WTC11 (cell line): ENCODE data around the gene GGTLC1. TPM values are rescaled to one million over a fixed set of nuclear protein-coding genes. Genes with fewer than 3 reads are reported as not detected.

Experiments used
- ATAC-seq: fragments of 200-7000 bp; cut with Tn5 transposase; 2 replicates; pipeline ENCODE4 v1.10.0; 2021; ENCODE audit warnings: mild to moderate bottlenecking, moderate library complexity
- CTCF ChIA-PET: fragments of 300-600 bp; sonication (Branson Sonifier 250); formaldehyde crosslinking; loops from one replicate; lab custom pipeline; 2021; ENCODE audit warnings: antibody characterized with exemption; lab: Charles Lee
- POLR2A ChIA-PET: fragments of 350-600 bp; sonication (Branson Sonifier 250); formaldehyde crosslinking; loops from one replicate; lab custom pipeline; 2021; ENCODE audit warnings: antibody characterized with exemption; lab: Charles Lee
- DNase-seq: peaks from one replicate; pipeline ENCODE4 v3.0.0; 2021; ENCODE audit warnings: low spot score
- H3K27ac Mint-ChIP-seq: 2 replicates; pipeline ENCODE4 v1.8.0; 2021; ENCODE audit warnings: mixed read lengths
- H3K27me3 Mint-ChIP-seq: 2 replicates; pipeline ENCODE4 v1.8.0; 2021; ENCODE audit warnings: low read depth, mild to moderate bottlenecking, moderate library complexity, mixed read lengths
- H3K36me3 Mint-ChIP-seq: 2 replicates; pipeline ENCODE4 v1.8.0; 2021; ENCODE audit warnings: mixed read lengths
- H3K4me1 Mint-ChIP-seq: 2 replicates; pipeline ENCODE4 v1.8.0; 2022; ENCODE audit warnings: mixed read lengths
- H3K4me3 Mint-ChIP-seq: 2 replicates; pipeline ENCODE4 v1.8.0; 2021; ENCODE audit warnings: mild to moderate bottlenecking, moderate library complexity, mixed read lengths
- H3K9me3 Mint-ChIP-seq: 2 replicates; pipeline ENCODE4 v1.8.0; 2021; ENCODE audit warnings: mixed read lengths
- AFF4 ChIP-seq: sonication (generic); formaldehyde crosslinking; IDR thresholded peaks from 2 replicates; pipeline ENCODE4 v1.8.1; 2023; ENCODE audit warnings: mild to moderate bottlenecking, missing genetic modification reagents, borderline replicate concordance
- E2F5 ChIP-seq: sonication (generic); formaldehyde crosslinking; IDR thresholded peaks from 2 replicates; pipeline ENCODE4 v1.8.1; 2022; ENCODE audit warnings: mild to moderate bottlenecking, moderate library complexity, missing genetic modification reagents
- ERG ChIP-seq: fragments of 250-450 bp; sonication (Bioruptor Pico); IDR thresholded peaks from 2 replicates; pipeline ENCODE4 v1.8.0; 2021; ENCODE audit warnings: mild to moderate bottlenecking
- ETV6 ChIP-seq: sonication (generic); formaldehyde crosslinking; IDR thresholded peaks from 2 replicates; pipeline ENCODE4 v1.8.1; 2022; ENCODE audit warnings: mild to moderate bottlenecking, missing genetic modification reagents
- GABPB1 ChIP-seq: sonication (generic); formaldehyde crosslinking; IDR thresholded peaks from 2 replicates; pipeline ENCODE4 v1.8.1; 2023; ENCODE audit warnings: mild to moderate bottlenecking, missing genetic modification reagents
- HMGA2 ChIP-seq: fragments of 250-450 bp; sonication (Bioruptor Pico); IDR thresholded peaks from 2 replicates; pipeline ENCODE4 v1.4.0; 2021; ENCODE audit warnings: mild to moderate bottlenecking, moderate library complexity
- SMAD4 ChIP-seq: sonication (generic); formaldehyde crosslinking; IDR thresholded peaks from 2 replicates; pipeline ENCODE4 v1.8.0; 2022; ENCODE audit warnings: mild to moderate bottlenecking, missing genetic modification reagents
- ZNF263 ChIP-seq: sonication (generic); formaldehyde crosslinking; IDR thresholded peaks from 2 replicates; pipeline ENCODE4 v1.8.1; 2022; ENCODE audit warnings: low read depth, mild to moderate bottlenecking, moderate library complexity, missing genetic modification reagents
- ZNF416 ChIP-seq: fragments of 250-450 bp; sonication (Bioruptor Pico); IDR thresholded peaks from 2 replicates; pipeline ENCODE4 v1.9.0; 2021; ENCODE audit warnings: mild to moderate bottlenecking, inconsistent platforms
- ZNF425 ChIP-seq: fragments of 250-450 bp; sonication (Bioruptor Pico); conservative IDR thresholded peaks from 2 replicates; pipeline ENCODE4 v1.9.0; 2021; ENCODE audit warnings: mild to moderate bottlenecking
- total RNA-seq: library from RNA; stranded (reverse); gene quantifications from 3 replicates; pipeline ENCODE4 v1.2.3, GENCODE V29; 2021

Gene GGTLC1
- total RNA-seq, 1 experiment from 2014 or later = not detected

GRCh38 chr20:24022621-24023180, 34.1 kb upstream of the GGTLC1 start (continued):
- no peak for TF ChIP-seq ERG (CRISPR knock-in tag)
- TF ChIP-seq, all 79 proteins: peak for 0

- DNase-seq = no peak
- H3K9me3 Mint-ChIP-seq = peaks cover 11% of the 10 kb centered on the region; the same call in 1 of the 2 replicates
- no peaks in the 10 kb centered on the region for H3K27me3 Mint-ChIP-seq
- H3K4me1 Mint-ChIP-seq = 0 out of 2 replicates have a peak, but pooled peaks cover 4% of the 10 kb centered on the region
- ChIA-PET POLR2A (no interaction called here), CTCF (no interaction called here)
- no peak for ATAC-seq
- TF ChIP-seq ETV6 (CRISPR knock-in tag) = no peak
- no peak for TF ChIP-seq AFF4 (CRISPR knock-in tag)
- TF ChIP-seq ERG (CRISPR knock-in tag) = no peak
- no peak for TF ChIP-seq ZNF425 (CRISPR knock-in tag)
- TF ChIP-seq E2F5 (CRISPR knock-in tag) = no peak
- TF ChIP-seq ZNF416 (CRISPR knock-in tag) = no peak
- H3K4me3 Mint-ChIP-seq = no peak overlapping the region
- no peaks in the 10 kb centered on the region for H3K36me3 Mint-ChIP-seq
- H3K27ac Mint-ChIP-seq = no peak overlapping the region
Measured at GRCh38 chr20:24018796-24019195, 30.2 kb upstream of the GGTLC1 start.

GRCh38 chr20:24017458-24017755, 28.8 kb upstream of the GGTLC1 start:
- Mint-ChIP-seq H3K27ac (no peak overlapping the region), H3K9me3 (peaks cover 11% of the 10 kb centered on the region; the same call in 1 of the 2 replicates), H3K27me3 (no peaks in the 10 kb centered on the region), H3K4me3 (no peak overlapping the region), H3K36me3 (no peaks in the 10 kb centered on the region), H3K4me1 (no peaks in the 10 kb centered on the region)
- ChIA-PET CTCF (no interaction called here), POLR2A (interaction anchor here (0.8 kb wide), 1 partner anchor 13 kb away, joined by 3 read pairs; no protein-coding TSS in a partner anchor)
- DNase-seq (no peak), ATAC-seq (no peak)
- no peak for TF ChIP-seq GABPB1 (CRISPR knock-in tag)
- TF ChIP-seq SMAD4 (CRISPR knock-in tag) = no peak
- no peak for TF ChIP-seq ZNF263 (CRISPR knock-in tag)
- TF ChIP-seq HMGA2 (CRISPR knock-in tag) = no peak
